HL-60 (cell line): Measurements from ENCODE around the gene P3H3.
A peak's percentile ranks its signal among the peaks of the same experiment; 100 is the strongest.

Source experiments
- DNase-seq, 2 experiments: peaks; one replicate each; pipeline ENCODE4 v3.0.0-alpha.2; 2010 to 2020; ENCODE audit warnings: low read depth in 1 of 2, low spot score in 1 of 2
- H3K27ac ChIP-seq: fragments of 250-450 bp; sonication (Bioruptor Pico); replicated peaks from 2 replicates; pipeline ENCODE4 v1.5.1; 2020; ENCODE audit warnings: mild to moderate bottlenecking, moderate library complexity
- H3K27me3 ChIP-seq: fragments of 250-450 bp; sonication (Bioruptor Pico); 2 replicates; pipeline ENCODE4 v1.5.1; 2021; ENCODE audit warnings: mild to moderate bottlenecking, moderate library complexity; ENCODE audit not compliant: insufficient read depth, poor library complexity, severe bottlenecking
- H3K4me3 ChIP-seq: replicated peaks from 2 replicates; pipeline ENCODE4 v1.5.1; 2011; ENCODE audit warnings: mild to moderate bottlenecking, control low read depth, low read length; ENCODE audit not compliant: insufficient read depth
- GABPA ChIP-seq: IDR thresholded peaks from 2 replicates; pipeline ENCODE4 v1.6.1; 2012; ENCODE audit warnings: low read depth
- POLR2AphosphoS5 ChIP-seq: IDR thresholded peaks from 2 replicates; pipeline ENCODE4 v1.6.1; 2012; ENCODE audit warnings: low read depth
- SPI1 ChIP-seq: IDR thresholded peaks from 2 replicates; pipeline ENCODE4 v1.6.1; 2012; ENCODE audit warnings: low read depth, mild to moderate bottlenecking, borderline replicate concordance
- TF ChIP-seq, protein P1 (sequence below): IDR thresholded peaks from one replicate; pipeline ENCODE4 v1.5.1; 2011; ENCODE audit warnings: low read length, control low read depth, inconsistent platforms; ENCODE audit not compliant: insufficient read depth
- TF ChIP-seq, protein P2 (sequence below): IDR thresholded peaks from 2 replicates; pipeline ENCODE4 v1.6.1; 2012; ENCODE audit warnings: low read depth; ENCODE audit not compliant: insufficient replicate concordance

The P3H3 gene

DNA sequence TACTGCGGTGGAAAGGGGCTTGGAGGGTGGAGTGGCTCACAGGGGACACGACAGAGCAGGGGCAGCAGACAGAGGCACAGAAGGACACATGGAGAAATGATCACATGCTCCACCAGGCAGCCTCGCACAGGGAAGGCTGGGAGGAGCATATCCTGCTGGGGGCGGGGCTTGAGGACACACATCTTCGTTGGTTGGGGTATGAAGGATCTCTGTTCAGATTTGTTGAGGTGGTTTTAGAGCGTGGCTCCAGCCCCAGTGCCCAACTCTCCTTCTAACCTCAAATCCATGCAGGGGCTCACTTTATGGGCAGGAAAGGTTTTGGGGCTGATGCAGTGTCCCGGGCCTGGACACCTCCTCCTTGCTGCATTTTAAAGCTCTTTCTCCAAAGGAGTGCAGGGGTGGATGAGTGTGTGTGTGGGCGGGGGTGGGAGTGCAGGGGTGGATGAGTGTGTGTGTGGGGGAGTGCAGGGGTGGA lies 733 bp upstream of the P3H3 start:
- no peak overlapping the region for H3K4me3 ChIP-seq

DNA sequence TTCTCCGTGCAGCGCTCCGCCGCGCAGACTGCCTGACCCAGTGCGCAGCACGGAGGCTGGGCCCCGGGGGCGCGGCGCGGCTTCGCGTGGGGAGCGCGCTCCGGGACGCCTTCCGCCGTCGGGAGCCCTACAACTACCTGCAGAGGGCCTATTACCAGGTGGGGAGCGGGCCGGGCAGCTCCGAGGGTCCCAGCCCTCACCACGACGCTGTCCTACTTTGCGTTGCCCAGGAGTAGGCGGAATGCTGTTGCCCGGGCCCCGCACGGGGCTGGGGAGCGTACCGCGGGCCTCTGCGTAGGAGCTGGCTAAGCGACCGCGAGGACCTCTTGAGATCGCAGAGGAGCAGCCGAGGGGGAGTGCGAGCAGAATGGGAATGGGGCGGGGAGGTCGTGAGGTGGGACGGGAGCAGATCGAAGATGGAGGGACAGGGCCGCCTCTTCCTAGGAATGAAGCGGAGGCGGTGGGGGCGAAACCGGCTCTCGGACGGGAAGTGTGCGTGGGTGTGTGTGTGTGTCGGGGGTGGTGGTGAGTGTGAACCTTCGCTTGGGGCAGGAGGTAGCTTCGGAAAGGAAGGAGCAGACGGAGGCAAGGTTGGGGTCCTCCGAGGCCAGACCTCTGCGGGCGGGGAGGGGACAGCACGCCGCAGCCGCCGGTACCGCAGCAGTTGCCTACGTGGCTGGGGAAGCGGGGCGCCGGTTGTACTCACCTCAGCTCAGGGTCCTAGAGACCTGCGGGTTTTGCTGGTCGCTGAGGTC lies 751 bp downstream of the P3H3 start:
- DNase-seq: no peak
- Histone ChIP-seq H3K27me3 (peaks cover 22% of the 10 kb centered on the region), H3K4me3 (peak overlapping the region; percentile 39), H3K27ac (no peak overlapping the region)
- TF ChIP-seq POLR2AphosphoS5: no peak
- no peak for TF ChIP-seq GABPA
- no peak for TF ChIP-seq SPI1
- TF ChIP-seq, protein P1, sequence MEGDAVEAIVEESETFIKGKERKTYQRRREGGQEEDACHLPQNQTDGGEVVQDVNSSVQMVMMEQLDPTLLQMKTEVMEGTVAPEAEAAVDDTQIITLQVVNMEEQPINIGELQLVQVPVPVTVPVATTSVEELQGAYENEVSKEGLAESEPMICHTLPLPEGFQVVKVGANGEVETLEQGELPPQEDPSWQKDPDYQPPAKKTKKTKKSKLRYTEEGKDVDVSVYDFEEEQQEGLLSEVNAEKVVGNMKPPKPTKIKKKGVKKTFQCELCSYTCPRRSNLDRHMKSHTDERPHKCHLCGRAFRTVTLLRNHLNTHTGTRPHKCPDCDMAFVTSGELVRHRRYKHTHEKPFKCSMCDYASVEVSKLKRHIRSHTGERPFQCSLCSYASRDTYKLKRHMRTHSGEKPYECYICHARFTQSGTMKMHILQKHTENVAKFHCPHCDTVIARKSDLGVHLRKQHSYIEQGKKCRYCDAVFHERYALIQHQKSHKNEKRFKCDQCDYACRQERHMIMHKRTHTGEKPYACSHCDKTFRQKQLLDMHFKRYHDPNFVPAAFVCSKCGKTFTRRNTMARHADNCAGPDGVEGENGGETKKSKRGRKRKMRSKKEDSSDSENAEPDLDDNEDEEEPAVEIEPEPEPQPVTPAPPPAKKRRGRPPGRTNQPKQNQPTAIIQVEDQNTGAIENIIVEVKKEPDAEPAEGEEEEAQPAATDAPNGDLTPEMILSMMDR: no peak

More for the DNA sequence above, 733 bp upstream of the P3H3 start:
- Histone ChIP-seq H3K27ac (no peak overlapping the region), H3K27me3 (peaks cover 26% of the 10 kb centered on the region)
- no peak for TF ChIP-seq GABPA
- TF ChIP-seq SPI1: no peak
- TF ChIP-seq, protein P1: no peak
- TF ChIP-seq, protein P2, sequence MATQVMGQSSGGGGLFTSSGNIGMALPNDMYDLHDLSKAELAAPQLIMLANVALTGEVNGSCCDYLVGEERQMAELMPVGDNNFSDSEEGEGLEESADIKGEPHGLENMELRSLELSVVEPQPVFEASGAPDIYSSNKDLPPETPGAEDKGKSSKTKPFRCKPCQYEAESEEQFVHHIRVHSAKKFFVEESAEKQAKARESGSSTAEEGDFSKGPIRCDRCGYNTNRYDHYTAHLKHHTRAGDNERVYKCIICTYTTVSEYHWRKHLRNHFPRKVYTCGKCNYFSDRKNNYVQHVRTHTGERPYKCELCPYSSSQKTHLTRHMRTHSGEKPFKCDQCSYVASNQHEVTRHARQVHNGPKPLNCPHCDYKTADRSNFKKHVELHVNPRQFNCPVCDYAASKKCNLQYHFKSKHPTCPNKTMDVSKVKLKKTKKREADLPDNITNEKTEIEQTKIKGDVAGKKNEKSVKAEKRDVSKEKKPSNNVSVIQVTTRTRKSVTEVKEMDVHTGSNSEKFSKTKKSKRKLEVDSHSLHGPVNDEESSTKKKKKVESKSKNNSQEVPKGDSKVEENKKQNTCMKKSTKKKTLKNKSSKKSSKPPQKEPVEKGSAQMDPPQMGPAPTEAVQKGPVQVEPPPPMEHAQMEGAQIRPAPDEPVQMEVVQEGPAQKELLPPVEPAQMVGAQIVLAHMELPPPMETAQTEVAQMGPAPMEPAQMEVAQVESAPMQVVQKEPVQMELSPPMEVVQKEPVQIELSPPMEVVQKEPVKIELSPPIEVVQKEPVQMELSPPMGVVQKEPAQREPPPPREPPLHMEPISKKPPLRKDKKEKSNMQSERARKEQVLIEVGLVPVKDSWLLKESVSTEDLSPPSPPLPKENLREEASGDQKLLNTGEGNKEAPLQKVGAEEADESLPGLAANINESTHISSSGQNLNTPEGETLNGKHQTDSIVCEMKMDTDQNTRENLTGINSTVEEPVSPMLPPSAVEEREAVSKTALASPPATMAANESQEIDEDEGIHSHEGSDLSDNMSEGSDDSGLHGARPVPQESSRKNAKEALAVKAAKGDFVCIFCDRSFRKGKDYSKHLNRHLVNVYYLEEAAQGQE: no peak
- no peak for TF ChIP-seq POLR2AphosphoS5
- DNase-seq: peak in 1 of 2 experiments; percentile 55

DNA sequence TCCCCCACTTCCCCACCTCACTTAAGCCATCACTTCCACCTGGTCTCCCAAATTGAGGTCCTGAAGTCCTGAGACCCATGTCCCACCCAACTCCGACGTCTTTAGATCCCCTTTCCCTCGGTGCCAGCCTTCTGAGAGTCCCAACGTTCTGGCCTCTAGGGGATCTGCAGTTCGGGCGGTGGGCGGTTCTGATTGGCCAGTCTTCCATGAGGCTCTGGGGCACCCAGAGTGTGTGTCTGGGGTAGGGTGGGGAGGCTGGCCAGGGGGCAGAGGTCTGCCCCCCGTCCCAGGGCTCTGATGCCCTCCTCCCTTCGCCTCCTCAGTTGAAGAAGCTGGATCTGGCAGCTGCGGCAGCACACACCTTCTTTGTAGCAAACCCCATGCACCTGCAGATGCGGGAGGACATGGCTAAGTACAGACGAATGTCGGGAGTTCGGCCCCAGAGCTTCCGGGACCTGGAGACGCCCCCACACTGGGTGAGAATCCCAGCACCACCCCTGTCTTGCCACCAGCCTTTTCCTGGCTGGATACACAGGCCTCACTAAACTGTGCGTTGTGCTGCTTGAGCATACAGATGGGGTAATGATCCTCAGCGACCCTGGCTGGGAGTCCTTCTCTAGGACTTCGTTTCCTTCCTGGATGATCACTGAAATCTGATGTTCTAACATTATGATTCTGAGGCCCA lies 1.5 kb downstream of the P3H3 start:
- H3K27me3 ChIP-seq: peaks cover 22% of the 10 kb centered on the region
- TF ChIP-seq POLR2AphosphoS5: no peak
- no peak for TF ChIP-seq GABPA
- TF ChIP-seq, protein P1: no peak
- TF ChIP-seq, protein P2: no peak
- no peak for TF ChIP-seq SPI1
- H3K4me3 ChIP-seq: peak overlapping the region; percentile 39; the same call in 1 of the 2 replicates
- no peak for DNase-seq
- no peak overlapping the region for H3K27ac ChIP-seq
